ENCODE measurements around the gene TMC4. TPM values are rescaled to one million over a fixed set of nuclear protein-coding genes. Genes with fewer than 3 reads are reported as not detected.
A peak's percentile ranks its signal among the peaks of the same experiment; 100 is the strongest.

The TMC4 gene
- total and polyA plus RNA-seq, 4 donors = 26.1 to 81.0 (median 33.9) TPM

DNA sequence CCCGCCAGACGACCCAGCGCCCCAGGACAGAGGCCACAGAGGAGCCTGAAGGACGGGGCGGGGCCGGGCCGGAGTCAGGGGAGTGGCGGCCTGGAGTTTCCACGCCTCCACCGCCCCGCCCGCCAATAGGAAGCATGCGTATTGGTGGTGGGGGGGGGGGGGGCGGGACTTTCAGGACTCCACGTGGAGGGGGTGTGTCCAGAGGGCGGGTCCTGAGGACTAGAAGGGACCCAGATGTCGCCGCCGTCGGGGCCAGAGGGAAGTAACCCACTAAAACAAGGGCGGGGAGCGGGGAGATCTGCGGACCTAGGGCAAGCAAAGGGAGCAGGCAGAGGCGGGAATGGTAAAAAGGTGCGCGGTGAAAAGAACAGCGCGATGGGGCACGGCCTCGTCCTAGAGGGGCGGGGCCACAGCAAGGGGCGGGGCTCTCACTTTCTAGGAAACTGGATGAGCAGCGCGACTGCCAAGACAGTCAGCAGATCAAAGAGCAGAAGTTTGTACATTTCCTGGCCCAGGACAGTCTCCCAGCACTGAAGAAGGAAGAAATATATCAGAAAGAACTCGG is 10.6 kb downstream of the TMC4 start:
- Histone ChIP-seq H3K27me3 (ENCODE audit: control insufficient read depth in 3 of 3, insufficient read depth in 3 of 3, low read length in 2 of 3) (peaks cover 0 to 2% (median 0%) of the 10 kb centered on the region in 3 donors), H3K9me3 (ENCODE audit: control insufficient read depth in 4 of 4, insufficient read depth in 3 of 4, low read length in 3 of 4) (no peaks in the 10 kb centered on the region), H3K9ac (ENCODE audit: insufficient read depth in 1 of 2, low read length in 2 of 2) (no peak overlapping the region), H3K4me3 (peak overlapping the region; percentile 47), H3K27ac (ENCODE audit: low read depth in 1 of 2, low read length in 1 of 2) (no peak overlapping the region), H3K36me3 (ENCODE audit: control insufficient read depth in 4 of 4, insufficient read depth in 4 of 4, low read length in 4 of 4) (peaks cover 0 to 5% (median 1%) of the 10 kb centered on the region in 4 donors), H3K4me1 (ENCODE audit: control insufficient read depth in 5 of 5, insufficient read depth in 5 of 5, low read length in 5 of 5) (peaks cover 7 to 22% (median 9%) of the 10 kb centered on the region in 5 donors)
- 1 to 2% methylated on average over 32 to 35 of the region's 35 CpGs for WGBS, 2 donors
- DNase-seq (peak; percentile 58 to 84 (median 66)), ATAC-seq (ENCODE audit: insufficient read depth, low FRiP score) (peak; percentile 14)
- TF ChIP-seq, protein P1, sequence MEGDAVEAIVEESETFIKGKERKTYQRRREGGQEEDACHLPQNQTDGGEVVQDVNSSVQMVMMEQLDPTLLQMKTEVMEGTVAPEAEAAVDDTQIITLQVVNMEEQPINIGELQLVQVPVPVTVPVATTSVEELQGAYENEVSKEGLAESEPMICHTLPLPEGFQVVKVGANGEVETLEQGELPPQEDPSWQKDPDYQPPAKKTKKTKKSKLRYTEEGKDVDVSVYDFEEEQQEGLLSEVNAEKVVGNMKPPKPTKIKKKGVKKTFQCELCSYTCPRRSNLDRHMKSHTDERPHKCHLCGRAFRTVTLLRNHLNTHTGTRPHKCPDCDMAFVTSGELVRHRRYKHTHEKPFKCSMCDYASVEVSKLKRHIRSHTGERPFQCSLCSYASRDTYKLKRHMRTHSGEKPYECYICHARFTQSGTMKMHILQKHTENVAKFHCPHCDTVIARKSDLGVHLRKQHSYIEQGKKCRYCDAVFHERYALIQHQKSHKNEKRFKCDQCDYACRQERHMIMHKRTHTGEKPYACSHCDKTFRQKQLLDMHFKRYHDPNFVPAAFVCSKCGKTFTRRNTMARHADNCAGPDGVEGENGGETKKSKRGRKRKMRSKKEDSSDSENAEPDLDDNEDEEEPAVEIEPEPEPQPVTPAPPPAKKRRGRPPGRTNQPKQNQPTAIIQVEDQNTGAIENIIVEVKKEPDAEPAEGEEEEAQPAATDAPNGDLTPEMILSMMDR (IDR thresholded peaks at IDR 0.05; ENCODE audit: control extremely low read depth, extremely low read depth) = no peak

DNA sequence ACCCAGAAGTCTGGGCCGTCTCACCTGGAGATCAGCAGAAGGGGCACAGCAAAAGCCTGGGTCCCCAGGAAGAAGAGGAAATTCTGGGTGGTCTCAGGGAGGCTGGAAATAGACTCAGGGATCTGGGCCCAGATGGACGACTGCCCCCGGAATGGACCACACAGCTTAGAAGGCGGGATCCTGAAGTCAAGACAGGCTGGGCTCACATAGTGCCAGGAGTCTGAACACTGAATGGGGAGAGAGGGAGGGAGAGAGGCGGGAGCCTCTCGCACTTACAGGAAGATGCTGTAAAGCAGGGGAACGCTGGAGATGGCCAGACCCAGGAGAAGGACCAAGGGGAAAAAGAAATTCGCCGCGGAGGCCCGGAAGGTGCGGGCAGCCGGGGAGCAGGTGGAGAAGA is 12.1 kb downstream of the TMC4 start:
- H3K27ac ChIP-seq (ENCODE audit: low read depth in 1 of 2, low read length in 1 of 2) = peak overlapping the region in 1 of 2 donors; percentile 90

GRCh38 chr19:54160182-54160811 is 12.7 kb downstream of the TMC4 start:
- H3K9me3 ChIP-seq (ENCODE audit: control insufficient read depth in 4 of 4, insufficient read depth in 3 of 4, low read length in 3 of 4) = no peaks in the 10 kb centered on the region
- peak overlapping the region; percentile 71 to 81 for H3K9ac ChIP-seq (ENCODE audit: insufficient read depth in 1 of 2, low read length in 2 of 2)
- ATAC-seq (ENCODE audit: insufficient read depth, low FRiP score) = no peak
- TF ChIP-seq, protein P1 (IDR thresholded peaks at IDR 0.05; ENCODE audit: control extremely low read depth, extremely low read depth) = no peak
- H3K4me3 ChIP-seq = peak overlapping the region; percentile 21
- peaks cover 0 to 21% (median 6%) of the 10 kb centered on the region in 4 donors for H3K36me3 ChIP-seq (ENCODE audit: control insufficient read depth in 4 of 4, insufficient read depth in 4 of 4, low read length in 4 of 4)
- peaks cover 0 to 2% (median 0%) of the 10 kb centered on the region in 3 donors for H3K27me3 ChIP-seq (ENCODE audit: control insufficient read depth in 3 of 3, insufficient read depth in 3 of 3, low read length in 2 of 3)
- WGBS, 2 donors = 3 to 5% methylated on average over 28 of the region's 28 CpGs
- H3K4me1 ChIP-seq (ENCODE audit: control insufficient read depth in 5 of 5, insufficient read depth in 5 of 5, low read length in 5 of 5) = peaks cover 7 to 22% (median 9%) of the 10 kb centered on the region in 5 donors
- H3K27ac ChIP-seq (ENCODE audit: low read depth in 1 of 2, low read length in 1 of 2) = peak overlapping the region; percentile 38 to 90
- peak in 2 of 3 donors; percentile 31 to 35 for DNase-seq

More for the DNA sequence above, 12.1 kb downstream of the TMC4 start:
- ATAC-seq (ENCODE audit: insufficient read depth, low FRiP score) (no peak), DNase-seq (peak in 2 of 3 donors; percentile 33 to 40)
- WGBS, 2 donors = 38 to 54% methylated on average over 13 of the region's 13 CpGs
- Histone ChIP-seq H3K36me3 (ENCODE audit: control insufficient read depth in 4 of 4, insufficient read depth in 4 of 4, low read length in 4 of 4) (peaks cover 0 to 15% (median 6%) of the 10 kb centered on the region in 4 donors), H3K4me3 (no peak overlapping the region), H3K27me3 (ENCODE audit: control insufficient read depth in 3 of 3, insufficient read depth in 3 of 3, low read length in 2 of 3) (peaks cover 0 to 2% (median 0%) of the 10 kb centered on the region in 3 donors), H3K4me1 (ENCODE audit: control insufficient read depth in 5 of 5, insufficient read depth in 5 of 5, low read length in 5 of 5) (peaks cover 7 to 22% (median 9%) of the 10 kb centered on the region in 5 donors), H3K9me3 (ENCODE audit: control insufficient read depth in 4 of 4, insufficient read depth in 3 of 4, low read length in 3 of 4) (no peaks in the 10 kb centered on the region), H3K9ac (ENCODE audit: insufficient read depth in 1 of 2, low read length in 2 of 2) (peak overlapping the region in 1 of 2 donors; percentile 71)
- TF ChIP-seq, protein P1 (IDR thresholded peaks at IDR 0.05; ENCODE audit: control extremely low read depth, extremely low read depth) = no peak
